ENCODE results near the gene RPS6KC1. TPM values are rescaled to one million over a fixed set of nuclear protein-coding genes. Genes with fewer than 3 reads are reported as not detected.

RPS6KC1 gene
- total and polyA plus RNA-seq, 2 donors from 2014 or later, result 6.3 to 13.8 TPM

- Histone ChIP-seq H3K4me3 (ENCODE audit: low read length in 3 of 3) (no peak overlapping the region), H3K4me1 (ENCODE audit: control insufficient read depth in 2 of 3, insufficient read depth in 2 of 3, low read depth in 1 of 3, low read length in 3 of 3) (no peaks in the 10 kb centered on the region), H3K36me3 (ENCODE audit: control insufficient read depth in 2 of 3, insufficient read depth in 3 of 3, low read length in 3 of 3) (no peaks in the 10 kb centered on the region), H3K27me3 (ENCODE audit: control insufficient read depth, insufficient read depth, low read length) (no peaks in the 10 kb centered on the region), H3K9me3 (ENCODE audit: control insufficient read depth in 2 of 3, insufficient read depth in 1 of 3, low read length in 3 of 3) (no peaks in the 10 kb centered on the region), H3K9ac (ENCODE audit: low read length in 3 of 3) (no peak overlapping the region), H3K27ac (ENCODE audit: low read depth in 2 of 2, low read length in 2 of 2) (no peak overlapping the region)
- TF ChIP-seq CTCF (IDR thresholded peaks at IDR 0.05; ENCODE audit: borderline replicate concordance, extremely low read depth, insufficient read depth), result no peak
- FAIRE-seq (no peak), DNase-seq (no peak)
- intact Hi-C loops (cut with DNase I), result no loop called here
Observed at GRCh38 chr1:213276236-213276635, 225.2 kb downstream of the RPS6KC1 start.

- Histone ChIP-seq H3K4me3 (ENCODE audit: low read length in 3 of 3) (no peak overlapping the region), H3K9ac (ENCODE audit: low read length in 3 of 3) (no peak overlapping the region), H3K4me1 (ENCODE audit: control insufficient read depth in 2 of 3, insufficient read depth in 2 of 3, low read depth in 1 of 3, low read length in 3 of 3) (no peaks in the 10 kb centered on the region), H3K27me3 (ENCODE audit: control insufficient read depth, insufficient read depth, low read length) (no peaks in the 10 kb centered on the region), H3K9me3 (ENCODE audit: control insufficient read depth in 2 of 3, insufficient read depth in 1 of 3, low read length in 3 of 3) (no peaks in the 10 kb centered on the region), H3K27ac (ENCODE audit: low read depth in 2 of 2, low read length in 2 of 2) (no peak overlapping the region), H3K36me3 (ENCODE audit: control insufficient read depth in 2 of 3, insufficient read depth in 3 of 3, low read length in 3 of 3) (no peaks in the 10 kb centered on the region)
- DNase-seq, result peak in 2 of 5 donors; percentile 34 to 47
- intact Hi-C loops (cut with DNase I), result no loop called here
- FAIRE-seq, result no peak
- TF ChIP-seq CTCF (IDR thresholded peaks at IDR 0.05; ENCODE audit: borderline replicate concordance, extremely low read depth, insufficient read depth), result no peak
Observed at GRCh38 chr1:213277036-213277435, 226.0 kb downstream of the RPS6KC1 start.

- Histone ChIP-seq H3K9me3 (ENCODE audit: control insufficient read depth in 2 of 3, insufficient read depth in 1 of 3, low read length in 3 of 3) (no peaks in the 10 kb centered on the region), H3K4me3 (ENCODE audit: low read length in 3 of 3) (no peak overlapping the region)
- FAIRE-seq, result no peak
Observed at GRCh38 chr1:213279410-213279809, 228.4 kb downstream of the RPS6KC1 start.

More at GRCh38 chr1:213279410-213279809, 228.4 kb downstream of the RPS6KC1 start:
- no peak for TF ChIP-seq CTCF (IDR thresholded peaks at IDR 0.05; ENCODE audit: borderline replicate concordance, extremely low read depth, insufficient read depth)
- intact Hi-C loops (cut with DNase I), result no loop called here
- Histone ChIP-seq H3K27ac (ENCODE audit: low read depth in 2 of 2, low read length in 2 of 2) (no peak overlapping the region), H3K9ac (ENCODE audit: low read length in 3 of 3) (no peak overlapping the region), H3K4me1 (ENCODE audit: control insufficient read depth in 2 of 3, insufficient read depth in 2 of 3, low read depth in 1 of 3, low read length in 3 of 3) (no peaks in the 10 kb centered on the region), H3K36me3 (ENCODE audit: control insufficient read depth in 2 of 3, insufficient read depth in 3 of 3, low read length in 3 of 3) (no peaks in the 10 kb centered on the region), H3K27me3 (ENCODE audit: control insufficient read depth, insufficient read depth, low read length) (no peaks in the 10 kb centered on the region)
- no peak for DNase-seq
